HuH-7 (cell line): ENCODE measurements around the gene DOCK7.

Experiments
- DNase-seq: peaks from one replicate; pipeline ENCODE4 v3.0.0; 2011; ENCODE audit warnings: low spot score

The DOCK7 gene

DNA sequence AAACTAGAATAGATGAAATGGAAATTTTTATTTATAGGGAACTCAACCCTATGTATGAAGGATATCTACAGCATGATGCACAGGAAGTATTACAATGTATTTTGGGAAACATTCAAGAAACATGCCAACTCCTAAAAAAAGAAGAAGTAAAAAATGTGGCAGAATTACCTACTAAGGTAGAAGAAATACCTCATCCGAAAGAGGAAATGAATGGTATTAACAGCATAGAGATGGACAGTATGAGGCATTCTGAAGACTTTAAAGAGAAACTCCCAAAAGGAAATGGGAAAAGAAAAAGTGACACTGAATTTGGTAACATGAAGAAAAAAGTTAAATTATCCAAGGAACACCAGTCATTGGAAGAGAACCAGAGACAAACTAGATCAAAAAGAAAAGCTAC lies 243.5 kb downstream of the DOCK7 start:
- DNase-seq, result no peak

GRCh38 chr1:62439652-62440371 lies 248.4 kb downstream of the DOCK7 start:
- peak; percentile 23 for DNase-seq

- no peak for DNase-seq
Observed at GRCh38 chr1:62438163-62438562, 250.0 kb downstream of the DOCK7 start.

DNA sequence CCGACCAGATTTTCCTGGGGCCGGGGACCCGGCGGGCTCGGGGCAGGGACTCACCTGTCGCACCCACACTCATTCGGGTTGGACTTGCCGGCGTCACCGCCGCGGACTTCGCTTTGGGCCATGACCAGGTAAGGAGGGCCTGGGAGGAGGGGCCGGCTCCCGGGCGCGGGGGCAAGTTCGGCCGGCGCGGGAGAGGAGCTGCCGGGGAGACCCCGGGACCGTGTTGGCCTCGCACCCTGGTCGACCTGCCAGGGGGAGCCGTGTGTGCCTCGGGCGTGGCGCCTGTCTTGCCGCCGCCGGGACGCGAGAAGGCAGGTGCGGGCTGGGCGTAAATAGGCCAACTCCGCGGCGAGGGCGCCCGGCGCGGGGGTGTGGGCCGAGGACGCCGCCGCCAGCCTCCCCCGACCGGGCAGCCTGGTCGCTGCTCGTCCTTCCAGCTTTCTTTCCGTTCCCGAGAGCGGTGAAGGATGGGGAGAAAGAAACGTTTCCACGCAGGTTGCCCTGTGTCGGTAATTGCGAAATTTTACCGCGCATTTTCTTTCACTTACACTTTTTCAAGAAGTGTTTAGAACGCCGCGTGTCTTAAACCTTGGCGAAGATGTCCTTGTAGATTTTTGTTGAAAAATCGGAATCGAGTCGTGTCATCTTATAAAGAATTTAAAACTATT lies 250.8 kb downstream of the DOCK7 start:
- DNase-seq, result peak; percentile 17

GRCh38 chr1:62436466-62437272 lies 251.5 kb downstream of the DOCK7 start, which contains the start of gene USP1:
Gene USP1 (plus strand): TSS chr1:62437049. CDS start chr1:62439868, 2,819 bp downstream.
- peak; percentile 90 for DNase-seq

- no peak for DNase-seq
Observed at GRCh38 chr1:62436039-62436465, 252.1 kb downstream of the DOCK7 start.

DNA sequence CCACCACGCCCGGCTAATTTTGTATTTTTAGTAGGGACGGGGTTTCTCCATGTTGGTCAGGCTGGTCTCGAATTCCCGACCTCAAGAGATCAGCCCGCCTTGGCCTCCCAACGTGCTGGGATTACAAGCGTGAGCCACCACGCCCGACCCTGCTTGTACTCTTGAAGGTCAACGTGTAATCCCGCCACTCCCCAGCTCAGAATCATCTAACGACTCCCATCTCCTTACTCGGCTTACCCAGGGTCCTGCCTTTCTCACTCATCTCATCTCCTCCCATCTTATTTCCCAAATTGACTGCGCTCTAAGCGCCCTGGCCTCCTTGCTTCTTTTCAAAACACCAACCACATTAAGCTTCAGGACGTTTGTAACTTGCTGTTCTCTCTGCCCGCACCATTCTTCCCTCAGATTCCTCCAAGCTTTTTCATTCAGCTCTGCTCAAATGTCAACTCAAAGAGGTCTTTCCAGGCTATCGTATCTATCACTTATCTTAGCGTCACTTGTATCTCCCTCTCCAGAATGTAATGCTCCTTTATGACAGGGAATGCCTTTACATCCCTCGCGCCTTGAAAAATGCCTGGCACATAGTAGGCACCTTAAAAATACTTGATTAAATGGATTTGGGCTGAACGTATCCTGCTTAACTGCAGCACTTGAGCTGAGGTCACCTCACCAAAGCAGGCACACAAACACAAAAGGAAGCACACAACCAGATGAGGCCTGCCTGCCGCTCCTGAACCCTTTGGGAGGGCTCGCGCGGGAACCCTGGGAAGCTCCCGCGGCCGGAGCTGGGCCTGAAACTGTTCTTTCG lies 252.8 kb downstream of the DOCK7 start:
- DNase-seq, result no peak

DNA sequence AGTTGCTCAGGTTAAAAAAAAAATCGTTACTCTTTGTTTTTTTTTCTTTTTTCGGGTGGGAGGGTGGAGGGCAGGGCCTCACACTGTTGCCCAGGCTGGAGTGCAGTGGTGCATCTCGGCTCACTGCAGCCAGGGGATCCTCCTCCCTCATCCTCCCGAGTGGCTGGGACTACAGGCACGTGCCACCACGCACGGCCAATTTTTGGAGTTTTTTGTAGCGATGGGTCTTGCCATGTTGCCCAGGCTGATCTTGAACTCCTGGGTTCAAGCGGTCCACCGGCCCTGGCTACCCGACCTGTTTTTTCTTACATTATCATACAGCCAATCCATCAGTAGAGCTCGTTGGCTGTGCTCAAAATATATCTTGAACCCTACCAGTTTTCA lies 253.6 kb downstream of the DOCK7 start:
- DNase-seq, result no peak

- DNase-seq, result no peak
Observed at GRCh38 chr1:62433861-62434617, 254.1 kb downstream of the DOCK7 start.

DNA sequence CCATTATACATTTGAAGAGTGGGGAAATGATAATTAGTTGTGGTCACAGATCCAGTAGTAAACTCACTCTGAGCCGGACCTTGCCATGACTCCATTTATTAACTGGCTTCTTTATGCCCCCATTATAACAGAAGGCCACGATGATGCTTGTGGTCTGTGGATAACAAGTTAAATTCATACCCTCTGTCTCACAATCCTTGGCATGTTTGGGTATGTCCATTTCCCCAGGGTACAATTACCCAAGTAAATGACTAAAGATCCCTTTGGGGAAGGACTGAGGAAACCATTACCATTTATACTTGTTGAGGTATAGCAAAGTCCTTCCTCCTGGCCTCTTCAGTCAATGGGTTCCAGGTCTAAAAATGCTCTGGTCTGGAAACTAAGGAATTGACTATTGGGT lies 258.6 kb downstream of the DOCK7 start:
- no peak for DNase-seq

- DNase-seq, result no peak
Observed at GRCh38 chr1:62428351-62428750, 259.8 kb downstream of the DOCK7 start.

DNA sequence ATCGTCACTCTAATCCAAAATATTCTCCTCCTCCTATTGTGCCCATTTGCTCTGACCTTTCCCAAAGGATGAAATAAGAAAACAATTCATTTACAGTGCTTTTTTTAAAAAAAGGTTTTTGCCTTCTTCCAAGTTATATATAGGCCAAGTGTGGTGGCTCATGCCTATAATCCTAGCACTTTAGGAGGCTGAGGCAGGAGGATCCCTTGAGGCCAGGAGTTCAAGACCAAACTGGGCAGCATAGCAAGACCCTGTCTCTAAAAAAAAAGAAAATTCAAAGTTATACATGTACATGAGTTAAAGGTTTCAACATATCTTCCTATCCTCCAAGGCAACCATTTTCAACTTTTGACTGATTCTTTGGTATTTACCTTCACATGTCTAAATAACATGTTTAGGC lies 261.4 kb downstream of the DOCK7 start:
- no peak for DNase-seq

DNA sequence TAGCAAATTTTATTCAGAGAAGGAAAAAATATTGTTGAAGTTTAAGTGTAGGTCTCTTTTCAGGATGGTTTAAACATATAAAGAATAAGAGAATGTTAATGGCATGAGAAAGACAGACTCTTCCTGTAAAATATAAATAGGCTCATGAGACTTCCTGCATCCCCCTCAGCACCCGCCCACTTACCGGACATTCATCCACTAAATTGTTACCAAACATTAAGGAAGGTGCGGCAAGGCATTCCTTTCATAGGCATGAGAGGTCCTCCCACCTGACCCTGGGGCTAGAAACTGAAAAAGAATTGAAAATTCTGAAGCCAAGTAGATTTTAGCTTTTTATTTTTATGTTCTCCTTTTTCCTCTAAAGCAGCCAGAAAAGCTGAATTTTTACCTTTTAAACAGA lies 261.9 kb downstream of the DOCK7 start:
- DNase-seq, result no peak

DNA sequence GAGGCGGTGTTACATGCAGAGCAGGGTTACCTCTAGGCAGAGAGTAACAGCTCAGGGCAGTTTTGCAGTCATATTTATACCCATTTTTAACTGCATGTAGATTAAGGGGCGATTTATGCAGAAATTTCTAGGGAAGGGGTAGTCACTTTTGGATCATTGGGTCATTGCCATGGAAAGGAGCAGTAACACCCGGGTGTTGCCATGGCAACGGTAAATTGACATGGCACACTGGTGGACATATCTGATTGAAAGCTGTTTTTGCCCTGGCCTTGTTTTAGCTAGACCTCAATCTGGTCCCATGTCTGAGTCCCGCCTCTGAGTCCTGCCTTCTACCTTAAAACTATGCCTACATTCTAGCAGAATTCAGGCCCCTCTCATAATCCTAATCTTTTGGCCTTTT lies 263.1 kb downstream of the DOCK7 start:
- DNase-seq, result no peak

DNA sequence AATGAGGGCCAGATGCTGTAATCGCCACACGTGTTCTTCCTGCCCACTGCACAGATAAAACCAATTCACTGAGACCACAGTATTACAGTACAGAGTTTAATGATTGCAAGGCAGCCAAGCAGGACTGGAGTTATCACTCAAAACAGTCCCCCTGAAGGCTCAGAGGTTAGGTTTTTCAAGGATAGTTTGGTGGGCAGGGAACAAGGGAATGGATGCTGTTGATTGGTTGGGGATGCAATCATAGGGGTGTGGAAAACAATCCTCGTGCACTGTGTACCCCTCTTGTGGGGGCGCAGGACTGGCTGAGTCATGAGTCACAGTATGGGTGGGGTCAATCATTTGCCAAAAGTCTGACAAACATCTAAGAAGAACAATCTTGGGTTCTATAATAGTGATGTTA lies 263.8 kb downstream of the DOCK7 start:
- no peak for DNase-seq

DNA sequence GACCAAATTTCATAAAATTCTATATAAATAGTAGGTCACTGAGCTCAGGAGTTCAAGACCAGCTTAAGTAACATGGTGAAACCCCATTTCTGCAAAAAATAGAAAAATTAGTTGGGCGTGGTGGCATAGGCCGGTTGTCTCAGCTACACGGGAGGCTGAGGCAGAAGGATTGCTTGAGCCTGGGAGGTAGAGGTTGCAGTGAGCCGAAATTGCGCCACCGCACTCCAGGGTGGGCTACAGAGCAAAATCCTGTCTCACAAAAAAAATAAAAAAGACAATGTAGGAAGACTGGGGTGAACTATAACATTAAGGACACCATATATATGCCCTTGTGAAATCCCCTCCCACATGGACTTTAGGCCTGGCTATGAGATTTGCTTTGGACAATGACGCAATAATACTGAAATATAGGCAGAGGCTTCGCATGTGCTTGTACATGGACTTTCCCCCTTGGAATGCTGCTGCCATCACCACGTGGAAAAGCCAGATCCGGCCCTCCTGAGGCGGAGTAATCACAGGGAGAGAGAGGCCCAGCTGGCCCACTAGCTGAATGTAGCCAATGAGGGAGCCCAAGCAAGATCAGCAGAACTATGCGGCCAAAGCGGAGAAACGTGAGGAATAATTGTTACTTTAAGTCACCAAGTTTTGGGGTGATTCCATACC lies 264.5 kb downstream of the DOCK7 start:
- DNase-seq, result peak; percentile 57

- no peak for DNase-seq
Observed at GRCh38 chr1:62420214-62420613, 268.0 kb downstream of the DOCK7 start.

DNA sequence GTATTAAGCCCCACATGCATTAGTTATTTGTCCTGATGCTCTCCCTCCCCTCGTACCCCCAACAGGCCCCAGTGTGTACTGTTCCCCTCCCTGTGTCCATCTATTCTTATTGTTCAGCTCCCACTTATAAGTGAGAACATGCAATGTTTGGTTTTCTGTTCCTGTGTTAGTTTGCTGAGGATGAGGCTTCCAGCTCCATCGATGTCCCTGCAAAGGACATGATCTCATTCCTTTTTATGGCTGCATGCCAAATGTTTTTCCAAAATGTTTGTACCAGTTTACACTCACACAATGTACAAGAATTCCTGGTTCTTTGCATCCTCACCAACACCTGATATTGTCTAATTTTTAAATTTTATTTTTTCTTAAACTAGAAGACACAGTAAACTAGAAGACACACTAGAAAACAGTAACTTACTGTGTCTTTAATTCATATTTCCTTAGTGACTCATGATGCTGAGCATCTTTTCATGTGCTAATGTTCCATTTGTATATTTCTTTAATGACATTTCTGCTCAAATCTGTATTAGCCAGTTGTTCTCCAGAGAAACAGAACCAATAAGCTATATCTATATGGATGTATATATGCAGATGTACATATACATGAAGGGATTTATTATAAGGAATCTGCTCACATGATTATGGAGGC lies 270.7 kb downstream of the DOCK7 start:
- DNase-seq, result no peak

GRCh38 chr1:62415687-62416086 lies 272.5 kb downstream of the DOCK7 start:
- DNase-seq, result no peak

DNA sequence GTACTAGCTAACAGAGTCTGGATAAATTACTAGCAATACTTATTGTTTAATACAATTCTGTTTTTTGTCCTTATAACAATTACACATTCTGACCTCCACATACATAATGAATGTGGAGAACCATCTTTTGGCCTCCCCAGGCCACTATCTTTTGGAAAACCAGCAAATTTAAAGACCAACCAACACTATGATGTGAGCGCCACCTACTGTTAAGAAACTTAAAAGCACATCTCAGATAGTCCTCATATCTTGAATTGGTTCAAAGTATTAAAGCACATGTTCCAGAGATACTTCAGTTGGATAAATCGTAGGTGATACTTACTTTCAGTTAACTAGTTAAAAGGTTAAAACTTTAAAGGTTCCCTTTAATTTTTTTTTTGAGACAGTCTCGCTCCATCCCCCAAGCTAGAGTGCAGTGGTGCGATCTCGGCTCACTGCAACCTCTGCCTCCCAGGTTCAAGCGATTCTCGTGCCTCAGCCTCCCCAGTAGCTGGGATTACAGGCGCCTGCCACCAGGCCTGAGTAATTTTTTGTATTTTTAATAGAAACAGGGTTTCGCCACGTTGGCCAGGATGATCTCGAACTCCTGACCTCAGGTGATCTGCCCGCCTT lies 280.7 kb downstream of the DOCK7 start:
- DNase-seq, result peak; percentile 36
